ENCODE results near the gene PCBP3.
A peak's percentile ranks its signal among the peaks of the same experiment; 100 is the strongest.

The PCBP3 gene

GRCh38 chr21:45856906-45857305, 213.4 kb downstream of the PCBP3 start:
- Histone ChIP-seq H3K4me3 (no peak overlapping the region), H3K27ac (no peak overlapping the region)
- no peak for TF ChIP-seq CTCF (IDR thresholded peaks at IDR 0.05)
- DNase-seq (ENCODE audit: low spot score), result no peak

- no peak for TF ChIP-seq CTCF (IDR thresholded peaks at IDR 0.05)
- H3K27ac ChIP-seq, result no peak overlapping the region
- H3K4me3 ChIP-seq, result no peak overlapping the region
- DNase-seq (ENCODE audit: low spot score), result peak; percentile 61
These were observed 214.2 kb downstream of the PCBP3 start for GRCh38 chr21:45857761-45858160.

GRCh38 chr21:45858180-45858579, 214.7 kb downstream of the PCBP3 start:
- no peak overlapping the region for H3K4me3 ChIP-seq
- peak; percentile 59 for DNase-seq (ENCODE audit: low spot score)
- no peak overlapping the region for H3K27ac ChIP-seq
- TF ChIP-seq CTCF (IDR thresholded peaks at IDR 0.05), result no peak

- Histone ChIP-seq H3K4me3 (no peak overlapping the region), H3K27ac (no peak overlapping the region)
- TF ChIP-seq CTCF (IDR thresholded peaks at IDR 0.05), result no peak
- DNase-seq (ENCODE audit: low spot score), result no peak
These were observed 215.7 kb downstream of the PCBP3 start for GRCh38 chr21:45859041-45859761.

GRCh38 chr21:45859762-45860357, 216.3 kb downstream of the PCBP3 start:
- DNase-seq (ENCODE audit: low spot score), result peak; percentile 41
- Histone ChIP-seq H3K4me3 (no peak overlapping the region), H3K27ac (no peak overlapping the region)
- TF ChIP-seq CTCF (IDR thresholded peaks at IDR 0.05), result no peak

- no peak for TF ChIP-seq CTCF (IDR thresholded peaks at IDR 0.05)
- no peak overlapping the region for H3K4me3 ChIP-seq
- peak; percentile 61 for DNase-seq (ENCODE audit: low spot score)
- H3K27ac ChIP-seq, result no peak overlapping the region
These were observed 217.1 kb downstream of the PCBP3 start for GRCh38 chr21:45860493-45861155.
